Cardiac muscle cell (in vitro differentiated cells and primary cell): Measurements from ENCODE around the gene UBE2H. TPM values are rescaled to one million over a fixed set of nuclear protein-coding genes. Genes with fewer than 3 reads are reported as not detected.
A peak's percentile ranks its signal among the peaks of the same experiment; 100 is the strongest.

Experiments used
- DNase-seq, 2 donors: peaks; one replicate each; pipeline versions ENCODE4 v3.0.0 to v3.0.0-alpha.2; 2010 to 2017; ENCODE audit warnings: low read depth in 1 of 2, low spot score in 1 of 2
- H3K27ac ChIP-seq: fragments of 200-600 bp; sonication (generic); 2 replicates; pipeline ENCODE4 v1.5.1; 2016
- H3K27me3 ChIP-seq: fragments of 200-600 bp; sonication (generic); 2 replicates; pipeline ENCODE4 v1.6.0; 2016; ENCODE audit warnings: control low read depth
- H3K36me3 ChIP-seq: fragments of 200-600 bp; sonication (generic); 2 replicates; pipeline ENCODE4 v1.5.1; 2016; ENCODE audit warnings: control low read depth
- H3K4me1 ChIP-seq: fragments of 200-600 bp; sonication (generic); 2 replicates; pipeline ENCODE4 v1.8.1; 2017; ENCODE audit warnings: low read depth, mild to moderate bottlenecking, mixed run types
- H3K4me3 ChIP-seq: fragments of 200-600 bp; sonication (generic); 2 replicates; pipeline ENCODE4 v1.5.1; 2016; ENCODE audit warnings: mild to moderate bottlenecking
- H3K9me3 ChIP-seq: fragments of 200-600 bp; sonication (generic); 2 replicates; pipeline ENCODE4 v1.5.1; 2017; ENCODE audit warnings: low read depth, mild to moderate bottlenecking, control low read depth
- polyA plus RNA-seq: library from polyadenylated mRNA; unstranded; fragments of >200 nt; fragmentation: Nextera tagmentation; extraction: Ambion mirVana; gene quantifications from 2 replicates; pipeline ENCODE4 v1.2.1, GENCODE V29; 2016
- total RNA-seq: library from RNA; depleted of rRNA; stranded (reverse); fragments of >200 nt; gene quantifications from 2 replicates; pipeline ENCODE4 v1.2.3, GENCODE V29; 2016
- TF ChIP-seq, protein P1 (sequence below): IDR thresholded peaks from 2 replicates; pipeline ENCODE4 v1.5.1; 2012; ENCODE audit warnings: low read depth, mild to moderate bottlenecking, low read length

UBE2H gene
- total and polyA plus RNA-seq, 2 experiments from 2014 or later: 140 to 409 TPM

DNA sequence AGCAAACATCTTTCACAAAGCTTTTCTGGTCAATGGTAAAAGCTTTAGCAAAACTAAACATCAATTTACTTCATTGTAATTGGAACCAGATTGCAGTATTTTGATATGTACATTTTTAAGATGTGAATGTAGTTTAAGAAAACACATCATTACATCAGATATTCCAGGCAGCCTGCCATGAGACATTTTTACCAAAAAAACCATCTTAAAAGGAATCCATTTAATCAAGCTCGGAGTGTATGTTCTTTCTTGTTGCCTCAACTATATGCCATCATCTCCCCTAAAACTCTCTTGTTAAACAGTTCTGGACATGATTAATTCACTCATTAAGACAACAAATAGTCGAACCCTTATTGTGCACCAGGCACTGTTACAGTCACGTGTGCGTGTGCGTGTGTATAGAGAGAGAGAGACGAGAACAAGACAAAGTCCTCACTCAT, 97.5 kb downstream of the UBE2H start:
- TF ChIP-seq, protein P1, sequence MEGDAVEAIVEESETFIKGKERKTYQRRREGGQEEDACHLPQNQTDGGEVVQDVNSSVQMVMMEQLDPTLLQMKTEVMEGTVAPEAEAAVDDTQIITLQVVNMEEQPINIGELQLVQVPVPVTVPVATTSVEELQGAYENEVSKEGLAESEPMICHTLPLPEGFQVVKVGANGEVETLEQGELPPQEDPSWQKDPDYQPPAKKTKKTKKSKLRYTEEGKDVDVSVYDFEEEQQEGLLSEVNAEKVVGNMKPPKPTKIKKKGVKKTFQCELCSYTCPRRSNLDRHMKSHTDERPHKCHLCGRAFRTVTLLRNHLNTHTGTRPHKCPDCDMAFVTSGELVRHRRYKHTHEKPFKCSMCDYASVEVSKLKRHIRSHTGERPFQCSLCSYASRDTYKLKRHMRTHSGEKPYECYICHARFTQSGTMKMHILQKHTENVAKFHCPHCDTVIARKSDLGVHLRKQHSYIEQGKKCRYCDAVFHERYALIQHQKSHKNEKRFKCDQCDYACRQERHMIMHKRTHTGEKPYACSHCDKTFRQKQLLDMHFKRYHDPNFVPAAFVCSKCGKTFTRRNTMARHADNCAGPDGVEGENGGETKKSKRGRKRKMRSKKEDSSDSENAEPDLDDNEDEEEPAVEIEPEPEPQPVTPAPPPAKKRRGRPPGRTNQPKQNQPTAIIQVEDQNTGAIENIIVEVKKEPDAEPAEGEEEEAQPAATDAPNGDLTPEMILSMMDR: no peak
- Histone ChIP-seq H3K36me3 (no peaks in the 10 kb centered on the region), H3K27ac (no peak overlapping the region), H3K9me3 (no peaks in the 10 kb centered on the region), H3K27me3 (no peaks in the 10 kb centered on the region), H3K4me3 (no peak overlapping the region), H3K4me1 (peaks cover 30% of the 10 kb centered on the region)
- peak in 1 of 2 donors; percentile 89 for DNase-seq

DNA sequence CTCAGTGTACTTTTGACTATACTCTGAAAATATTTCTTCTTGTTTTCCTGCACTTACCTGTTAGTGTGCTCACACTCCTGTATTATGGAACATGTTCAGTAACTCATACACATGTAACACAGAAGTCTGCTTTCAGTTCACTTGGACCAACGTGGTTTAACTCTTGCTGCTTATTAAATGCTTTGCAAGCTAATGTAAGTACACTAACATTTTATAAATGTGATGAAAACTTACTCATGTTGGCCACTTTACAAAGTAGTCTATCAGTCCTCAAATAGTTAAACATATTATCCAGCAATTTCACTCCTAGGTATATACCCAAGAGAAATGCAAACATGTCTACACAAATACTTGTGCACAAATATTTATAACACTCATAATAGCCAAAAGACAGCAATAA, 98.4 kb downstream of the UBE2H start:
- H3K36me3 ChIP-seq: no peaks in the 10 kb centered on the region
- DNase-seq: no peak
- no peak overlapping the region for H3K27ac ChIP-seq
- H3K27me3 ChIP-seq: no peaks in the 10 kb centered on the region
- H3K4me1 ChIP-seq: peaks cover 22% of the 10 kb centered on the region
- H3K4me3 ChIP-seq: no peak overlapping the region
- TF ChIP-seq, protein P1: no peak
- H3K9me3 ChIP-seq: no peaks in the 10 kb centered on the region

GRCh38 chr7:129853661-129854268, 99.0 kb downstream of the UBE2H start:
- Histone ChIP-seq H3K27me3 (no peaks in the 10 kb centered on the region), H3K9me3 (no peaks in the 10 kb centered on the region), H3K27ac (no peak overlapping the region), H3K4me3 (no peak overlapping the region), H3K4me1 (peaks cover 16% of the 10 kb centered on the region), H3K36me3 (no peaks in the 10 kb centered on the region)
- DNase-seq: peak in 1 of 2 donors; percentile 72
- TF ChIP-seq, protein P1: no peak

DNA sequence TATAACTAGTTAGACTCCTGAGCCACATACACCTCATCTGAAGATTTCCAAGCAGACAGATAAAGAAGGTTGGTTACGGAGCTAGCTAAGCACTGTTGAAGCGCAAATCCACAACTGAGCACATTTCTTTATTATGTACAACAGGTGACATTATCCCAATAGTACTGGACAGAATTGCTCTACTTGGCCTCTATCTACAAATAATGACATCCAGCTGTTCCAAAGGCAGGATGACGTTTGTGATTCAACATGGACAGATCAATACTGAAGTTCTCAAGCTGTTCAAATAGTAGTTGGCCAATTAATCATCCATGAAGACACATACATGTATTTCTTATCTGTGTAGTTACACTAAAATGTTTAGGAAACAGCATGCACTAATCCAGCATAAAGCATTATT, 101.0 kb downstream of the UBE2H start:
- no peaks in the 10 kb centered on the region for H3K9me3 ChIP-seq
- TF ChIP-seq, protein P1: no peak
- H3K27ac ChIP-seq: no peak overlapping the region
- H3K4me3 ChIP-seq: no peak overlapping the region
- H3K36me3 ChIP-seq: no peaks in the 10 kb centered on the region
- H3K27me3 ChIP-seq: no peaks in the 10 kb centered on the region
- no peaks in the 10 kb centered on the region for H3K4me1 ChIP-seq
- no peak for DNase-seq

DNA sequence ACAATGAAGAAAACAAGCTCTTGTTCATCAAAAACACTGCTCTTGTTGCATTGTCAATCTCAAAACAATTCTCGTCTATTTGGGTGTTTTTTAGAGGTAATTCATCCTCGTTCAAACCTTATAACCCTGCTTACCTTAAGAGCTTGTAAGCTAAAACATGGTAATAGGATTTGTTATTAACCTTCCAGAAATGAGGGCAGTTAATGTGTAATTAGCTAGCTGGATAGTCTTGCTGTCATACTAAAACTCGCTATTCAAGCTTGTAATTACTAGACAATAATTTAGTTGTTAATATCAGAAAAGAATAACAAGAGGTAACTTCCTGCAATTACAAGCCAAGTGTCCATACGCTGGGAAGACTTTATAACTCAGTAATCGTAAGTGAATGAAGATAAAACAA, 101.6 kb downstream of the UBE2H start:
- Histone ChIP-seq H3K27me3 (no peaks in the 10 kb centered on the region), H3K27ac (no peak overlapping the region), H3K36me3 (no peaks in the 10 kb centered on the region), H3K9me3 (no peaks in the 10 kb centered on the region), H3K4me3 (no peak overlapping the region), H3K4me1 (no peaks in the 10 kb centered on the region)
- no peak for DNase-seq
- TF ChIP-seq, protein P1: no peak
